Activated naive CD4-positive, alpha-beta T cell treated with anti-CD3 and anti-CD28 coated beads for 36 hours (primary cell): ENCODE data around the gene NDST1. TPM values are rescaled to one million over a fixed set of nuclear protein-coding genes. Genes with fewer than 3 reads are reported as not detected.
A peak's percentile ranks its signal among the peaks of the same experiment; 100 is the strongest.

ENCODE experiments used
- CTCF ChIA-PET: fragments of 350-600 bp; sonication (Branson Sonifier 250); formaldehyde crosslinking; loops from one replicate; lab custom pipeline; 2021; ENCODE audit warnings: antibody characterized with exemption; lab: Charles Lee
- DNase-seq: peaks from one replicate; pipeline ENCODE4 v3.0.0-alpha.2; 2020
- H3K27ac Mint-ChIP-seq: one replicate; pipeline ENCODE4 v1.8.0; 2021; ENCODE audit warnings: mild to moderate bottlenecking, mixed read lengths
- H3K27me3 Mint-ChIP-seq: one replicate; pipeline ENCODE4 v1.8.0; 2021; ENCODE audit warnings: low read depth, mixed read lengths
- H3K36me3 Mint-ChIP-seq: one replicate; pipeline ENCODE4 v1.8.0; 2021; ENCODE audit warnings: low read depth, mixed read lengths
- H3K4me1 Mint-ChIP-seq: one replicate; pipeline ENCODE4 v1.8.0; 2021; ENCODE audit warnings: low read depth, mixed read lengths
- H3K4me3 Mint-ChIP-seq: one replicate; pipeline ENCODE4 v1.8.0; 2021; ENCODE audit warnings: mild to moderate bottlenecking, moderate library complexity, mixed read lengths
- H3K9me3 Mint-ChIP-seq: one replicate; pipeline ENCODE4 v1.8.0; 2021; ENCODE audit warnings: mixed read lengths
- intact Hi-C: fragments of 100-400 bp; cut with micrococcal nuclease; formaldehyde crosslinking; loops from one replicate; pipeline ENCODE4 v1.15.1; 2023
- total RNA-seq, 2 experiments: library from RNA; stranded (reverse); gene quantifications; one replicate each; pipeline ENCODE4 v1.2.3, GENCODE V29; 2021

NDST1 gene
- total RNA-seq, 2 experiments from 2014 or later = 2.4 to 3.3 TPM

GRCh38 chr5:150521939-150522503, 14.1 kb downstream of the NDST1 start:
- H3K9me3 Mint-ChIP-seq = no peaks in the 10 kb centered on the region
- no peaks in the 10 kb centered on the region for H3K4me1 Mint-ChIP-seq
- no peaks in the 10 kb centered on the region for H3K36me3 Mint-ChIP-seq
- intact Hi-C loops = no loop called here
- CTCF ChIA-PET = interaction anchor here (4.4 kb wide), 1 partner anchor 64 kb away, joined by 31 read pairs; no protein-coding TSS in a partner anchor
- H3K27me3 Mint-ChIP-seq = no peaks in the 10 kb centered on the region
- no peak overlapping the region for H3K4me3 Mint-ChIP-seq
- H3K27ac Mint-ChIP-seq = no peak overlapping the region
- no peak for DNase-seq

- DNase-seq = no peak
- H3K4me1 Mint-ChIP-seq = no peaks in the 10 kb centered on the region
- no peaks in the 10 kb centered on the region for H3K9me3 Mint-ChIP-seq
- no peak overlapping the region for H3K27ac Mint-ChIP-seq
- intact Hi-C loops = loop anchor here (1.0 kb wide), 1 partner anchor 64 kb away; no protein-coding TSS in a partner anchor
- H3K4me3 Mint-ChIP-seq = no peak overlapping the region
- H3K36me3 Mint-ChIP-seq = no peaks in the 10 kb centered on the region
- no peaks in the 10 kb centered on the region for H3K27me3 Mint-ChIP-seq
- CTCF ChIA-PET = interaction anchor here (4.4 kb wide), 1 partner anchor 65 kb away, joined by 31 read pairs; no protein-coding TSS in a partner anchor
Measured at GRCh38 chr5:150522504-150523414, 14.8 kb downstream of the NDST1 start.

DNA sequence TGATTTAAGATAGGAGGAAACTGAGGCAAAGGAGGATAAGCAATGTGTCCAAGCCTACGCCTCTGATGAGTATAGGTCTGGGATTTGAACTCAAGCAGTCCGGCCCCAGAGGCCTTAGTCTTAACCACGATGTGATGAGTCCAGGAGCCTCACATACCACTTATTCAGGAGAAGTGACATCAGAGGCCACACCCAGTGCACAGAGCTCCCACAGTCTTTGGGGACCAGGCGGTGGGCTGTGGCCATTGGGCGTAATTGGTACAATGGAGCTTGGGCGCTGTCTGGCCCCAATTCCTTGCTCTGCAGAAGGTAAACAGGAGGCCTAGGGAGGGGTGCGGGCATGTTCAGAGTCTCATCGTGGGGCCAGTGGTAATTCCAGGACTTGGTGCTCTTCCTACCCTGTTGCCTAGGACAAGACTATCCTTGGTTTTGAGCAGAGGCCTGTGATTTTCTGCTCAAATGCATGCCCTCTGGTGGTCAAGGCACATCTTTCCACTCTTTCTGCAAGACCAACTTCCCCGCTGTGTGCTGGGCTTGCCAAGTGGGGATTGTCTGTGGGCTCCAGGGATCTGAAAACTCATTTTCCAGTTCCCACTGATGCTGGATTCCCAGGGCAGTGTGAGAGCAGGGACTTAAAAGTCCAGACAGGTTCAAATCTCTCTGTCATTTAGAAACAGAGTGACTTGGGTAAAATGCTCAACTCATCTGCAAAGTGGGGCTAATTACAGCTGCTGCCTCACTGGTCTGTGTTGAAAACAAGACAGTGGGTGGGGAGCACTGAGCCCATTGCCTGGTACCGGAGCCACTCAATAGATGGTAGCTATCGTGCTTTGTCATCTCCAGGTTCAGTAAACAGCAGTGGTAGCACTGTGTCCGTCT, 15.8 kb downstream of the NDST1 start:
- H3K4me1 Mint-ChIP-seq = no peaks in the 10 kb centered on the region
- intact Hi-C loops = loop anchor here (1.0 kb wide), 1 partner anchor 65 kb away; no protein-coding TSS in a partner anchor
- CTCF ChIA-PET = interaction anchor here (1.1 to 4.4 kb wide), 2 partner anchors 11 to 66 kb away, joined by 3 to 31 read pairs; no protein-coding TSS in a partner anchor
- peak; percentile 24 for DNase-seq
- H3K36me3 Mint-ChIP-seq = no peaks in the 10 kb centered on the region
- H3K27ac Mint-ChIP-seq = no peak overlapping the region
- no peaks in the 10 kb centered on the region for H3K9me3 Mint-ChIP-seq
- H3K27me3 Mint-ChIP-seq = no peaks in the 10 kb centered on the region
- H3K4me3 Mint-ChIP-seq = no peak overlapping the region

DNA sequence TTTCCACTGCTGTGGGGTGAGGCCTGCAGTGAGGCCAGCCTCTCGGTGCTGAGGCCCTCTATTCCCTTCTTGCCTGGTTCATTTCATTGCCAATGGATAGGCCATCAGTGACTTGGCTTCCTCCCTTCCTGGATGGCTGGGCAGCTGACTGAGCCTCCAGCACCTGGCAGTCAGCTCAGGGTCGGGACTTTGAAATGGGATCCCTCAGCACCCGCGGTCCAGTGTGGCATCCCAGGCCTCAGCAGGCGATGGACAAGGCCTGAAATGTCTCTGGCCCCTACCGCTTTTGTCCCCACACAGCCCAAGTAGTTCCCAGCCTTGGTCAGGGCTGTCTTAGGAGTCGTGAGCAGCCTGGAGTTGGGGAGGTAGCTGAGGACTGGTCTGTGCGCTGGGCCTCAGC, 17.2 kb downstream of the NDST1 start:
- no peak overlapping the region for H3K4me3 Mint-ChIP-seq
- no peaks in the 10 kb centered on the region for H3K4me1 Mint-ChIP-seq
- no peaks in the 10 kb centered on the region for H3K27me3 Mint-ChIP-seq
- intact Hi-C loops = no loop called here
- no peaks in the 10 kb centered on the region for H3K9me3 Mint-ChIP-seq
- DNase-seq = no peak
- H3K36me3 Mint-ChIP-seq = no peaks in the 10 kb centered on the region
- CTCF ChIA-PET = interaction anchor here (0.6 to 4.4 kb wide), 3 partner anchors 10 to 67 kb away, joined by 3 to 31 read pairs (median 3); no protein-coding TSS in a partner anchor
- no peak overlapping the region for H3K27ac Mint-ChIP-seq

DNA sequence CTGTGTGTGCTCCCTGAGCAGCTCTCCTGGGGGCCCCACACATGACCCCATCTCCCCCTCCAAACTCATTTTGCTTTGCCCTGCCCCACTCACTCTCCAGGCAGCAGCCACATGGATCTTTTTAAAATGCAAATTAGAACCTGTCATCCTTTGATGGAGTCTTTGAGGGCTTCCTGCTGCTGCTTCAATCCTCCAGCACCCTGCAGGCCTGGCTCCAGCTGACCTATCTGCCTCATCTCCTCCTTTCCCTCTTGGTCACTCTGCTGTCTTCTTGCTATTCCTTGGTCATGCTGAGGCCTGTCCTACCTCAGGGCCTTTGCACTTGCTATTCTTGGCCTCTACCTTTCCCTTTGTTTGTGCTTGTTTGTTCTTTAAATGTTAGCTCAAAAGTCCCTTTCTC, 17.9 kb downstream of the NDST1 start:
- H3K27me3 Mint-ChIP-seq = no peaks in the 10 kb centered on the region
- H3K36me3 Mint-ChIP-seq = no peaks in the 10 kb centered on the region
- DNase-seq = no peak
- intact Hi-C loops = no loop called here
- H3K27ac Mint-ChIP-seq = no peak overlapping the region
- H3K9me3 Mint-ChIP-seq = no peaks in the 10 kb centered on the region
- H3K4me3 Mint-ChIP-seq = no peak overlapping the region
- no peaks in the 10 kb centered on the region for H3K4me1 Mint-ChIP-seq
- CTCF ChIA-PET = interaction anchor here (4.4 kb wide), 1 partner anchor 68 kb away, joined by 31 read pairs; no protein-coding TSS in a partner anchor

DNA sequence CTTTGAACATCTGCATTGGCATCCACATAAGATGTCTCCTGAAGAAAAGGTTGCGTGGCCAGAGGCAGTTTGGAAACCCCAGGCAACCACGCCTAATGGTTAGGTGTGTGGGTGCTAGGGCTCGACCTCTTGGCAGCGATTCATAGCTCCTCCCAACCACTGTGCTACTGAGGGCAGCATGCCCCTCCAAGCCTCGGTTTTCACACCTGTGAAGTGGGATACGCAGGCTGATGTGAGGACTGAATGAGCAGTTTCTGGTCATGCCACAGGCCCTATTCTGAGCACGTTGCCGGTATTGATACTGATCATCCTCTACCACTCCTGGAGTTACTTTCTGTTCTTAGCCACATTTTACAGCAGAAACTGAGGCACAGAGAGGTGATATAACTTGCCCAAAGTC, 19.1 kb downstream of the NDST1 start:
- no peaks in the 10 kb centered on the region for H3K4me1 Mint-ChIP-seq
- no peaks in the 10 kb centered on the region for H3K36me3 Mint-ChIP-seq
- no peak for DNase-seq
- H3K27ac Mint-ChIP-seq = no peak overlapping the region
- no peaks in the 10 kb centered on the region for H3K27me3 Mint-ChIP-seq
- H3K4me3 Mint-ChIP-seq = no peak overlapping the region
- no peaks in the 10 kb centered on the region for H3K9me3 Mint-ChIP-seq
- intact Hi-C loops = no loop called here
- CTCF ChIA-PET = no interaction called here

- Mint-ChIP-seq H3K4me3 (no peak overlapping the region), H3K4me1 (no peaks in the 10 kb centered on the region), H3K27ac (no peak overlapping the region), H3K27me3 (no peaks in the 10 kb centered on the region), H3K9me3 (no peaks in the 10 kb centered on the region), H3K36me3 (no peaks in the 10 kb centered on the region)
- intact Hi-C loops = no loop called here
- CTCF ChIA-PET = no interaction called here
- no peak for DNase-seq
Measured at GRCh38 chr5:150527808-150528207, 19.9 kb downstream of the NDST1 start.

GRCh38 chr5:150528924-150529546, 21.1 kb downstream of the NDST1 start:
- H3K36me3 Mint-ChIP-seq = no peaks in the 10 kb centered on the region
- CTCF ChIA-PET = interaction anchor here (1.1 kb wide), 1 partner anchor 69 kb away, joined by 3 read pairs; no protein-coding TSS in a partner anchor
- no peak overlapping the region for H3K27ac Mint-ChIP-seq
- no peaks in the 10 kb centered on the region for H3K9me3 Mint-ChIP-seq
- no peaks in the 10 kb centered on the region for H3K4me1 Mint-ChIP-seq
- H3K4me3 Mint-ChIP-seq = no peak overlapping the region
- no peak for DNase-seq
- intact Hi-C loops = no loop called here
- no peaks in the 10 kb centered on the region for H3K27me3 Mint-ChIP-seq

DNA sequence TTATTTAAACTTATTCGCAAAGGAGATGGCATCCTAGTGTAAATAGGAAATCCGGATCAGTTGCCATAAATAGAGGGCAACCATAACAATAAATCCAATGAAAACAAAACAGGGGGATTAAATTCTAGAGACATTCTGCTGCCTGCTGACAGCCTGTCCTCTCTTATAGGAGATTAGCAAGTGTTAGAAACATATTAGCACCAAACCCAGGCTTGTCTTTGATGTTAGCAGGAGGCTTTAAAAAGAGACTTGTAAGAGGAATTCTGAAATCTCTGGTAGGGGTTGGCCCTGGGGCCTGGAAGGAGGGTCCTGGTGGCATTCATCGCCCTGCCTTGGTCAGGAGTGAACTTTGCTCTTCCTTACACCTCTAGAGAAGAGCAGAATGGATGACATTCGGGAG, 21.6 kb downstream of the NDST1 start:
- no peaks in the 10 kb centered on the region for H3K27me3 Mint-ChIP-seq
- intact Hi-C loops = no loop called here
- no peaks in the 10 kb centered on the region for H3K36me3 Mint-ChIP-seq
- H3K27ac Mint-ChIP-seq = no peak overlapping the region
- no peak for DNase-seq
- CTCF ChIA-PET = interaction anchor here (0.6 to 1.1 kb wide), 3 partner anchors 67 to 76 kb away, joined by 3 to 4 read pairs (median 3); no protein-coding TSS in a partner anchor
- H3K4me3 Mint-ChIP-seq = no peak overlapping the region
- H3K9me3 Mint-ChIP-seq = no peaks in the 10 kb centered on the region
- H3K4me1 Mint-ChIP-seq = no peaks in the 10 kb centered on the region

DNA sequence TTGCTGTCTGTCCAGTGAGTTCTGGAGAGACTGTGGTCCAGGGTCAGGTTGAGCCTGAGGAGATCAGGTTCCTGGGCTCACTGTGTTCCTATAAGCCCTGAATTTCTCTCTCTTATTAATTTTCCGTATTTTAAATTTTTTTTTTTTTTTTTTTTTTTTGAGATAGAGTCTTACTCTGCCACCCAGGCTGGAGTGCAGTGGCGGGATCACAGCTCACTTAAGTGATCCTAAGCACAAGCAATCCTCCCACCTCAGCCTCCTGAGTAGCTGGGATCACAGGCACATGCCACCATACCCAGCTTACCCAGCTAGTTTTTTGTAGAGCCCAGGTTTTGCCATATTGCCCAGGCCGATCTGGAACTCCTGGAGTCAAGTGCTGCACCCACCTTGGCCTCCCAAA, 22.5 kb downstream of the NDST1 start:
- intact Hi-C loops = no loop called here
- H3K36me3 Mint-ChIP-seq = no peaks in the 10 kb centered on the region
- no peaks in the 10 kb centered on the region for H3K27me3 Mint-ChIP-seq
- no peak for DNase-seq
- H3K9me3 Mint-ChIP-seq = no peaks in the 10 kb centered on the region
- no peak overlapping the region for H3K4me3 Mint-ChIP-seq
- H3K4me1 Mint-ChIP-seq = no peaks in the 10 kb centered on the region
- CTCF ChIA-PET = interaction anchor here (0.6 kb wide), 3 partner anchors 38 to 77 kb away, joined by 3 to 6 read pairs (median 4); no protein-coding TSS in a partner anchor
- H3K27ac Mint-ChIP-seq = no peak overlapping the region

DNA sequence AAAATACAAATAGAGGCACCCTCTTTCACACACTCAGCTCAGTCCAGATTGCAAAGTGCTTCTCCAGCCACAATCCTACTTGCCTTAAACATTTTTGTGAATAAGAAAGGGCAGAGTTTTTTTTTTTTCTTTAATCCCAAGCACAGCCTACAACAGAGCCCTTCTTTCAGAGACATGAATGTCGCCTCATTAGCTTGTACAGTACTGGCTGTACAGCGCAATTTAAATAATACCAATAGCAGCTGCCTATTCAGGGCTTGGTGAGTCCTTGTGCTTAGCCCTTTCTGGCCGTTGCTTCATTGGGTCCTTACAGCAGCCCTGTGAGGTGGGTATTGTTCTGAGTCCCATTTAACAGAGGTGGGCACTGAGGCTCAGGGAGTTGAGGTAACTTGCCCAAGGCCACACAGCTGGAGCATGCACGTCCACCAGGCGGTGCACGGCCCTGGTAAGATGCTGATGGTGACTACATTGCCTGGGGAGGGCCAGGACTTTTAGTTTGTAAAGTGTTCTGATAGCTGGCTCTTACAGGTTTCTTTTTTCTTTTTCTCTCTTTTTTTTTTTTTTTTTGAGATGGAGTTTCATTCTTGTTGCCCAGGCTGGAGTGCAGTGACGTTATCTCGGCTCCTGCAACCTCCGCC, 23.1 kb downstream of the NDST1 start:
- DNase-seq = no peak
- CTCF ChIA-PET = interaction anchor here (0.6 to 0.7 kb wide), 2 partner anchors 20 to 39 kb away, joined by 3 to 6 read pairs; no protein-coding TSS in a partner anchor
- intact Hi-C loops = no loop called here
- Mint-ChIP-seq H3K4me3 (no peak overlapping the region), H3K9me3 (no peaks in the 10 kb centered on the region), H3K27me3 (no peaks in the 10 kb centered on the region), H3K4me1 (no peaks in the 10 kb centered on the region), H3K36me3 (no peaks in the 10 kb centered on the region), H3K27ac (no peak overlapping the region)
